ENCODE measurements around the gene FKBP5. TPM values are rescaled to one million over a fixed set of nuclear protein-coding genes. Genes with fewer than 3 reads are reported as not detected.

Gene FKBP5
- total and polyA plus RNA-seq, 9 of the 15 experiments (the other 6 are each of a cell fraction or from before 2014, with no cell fraction given) = 32.7 to 151 (median 75.0) TPM

DNA sequence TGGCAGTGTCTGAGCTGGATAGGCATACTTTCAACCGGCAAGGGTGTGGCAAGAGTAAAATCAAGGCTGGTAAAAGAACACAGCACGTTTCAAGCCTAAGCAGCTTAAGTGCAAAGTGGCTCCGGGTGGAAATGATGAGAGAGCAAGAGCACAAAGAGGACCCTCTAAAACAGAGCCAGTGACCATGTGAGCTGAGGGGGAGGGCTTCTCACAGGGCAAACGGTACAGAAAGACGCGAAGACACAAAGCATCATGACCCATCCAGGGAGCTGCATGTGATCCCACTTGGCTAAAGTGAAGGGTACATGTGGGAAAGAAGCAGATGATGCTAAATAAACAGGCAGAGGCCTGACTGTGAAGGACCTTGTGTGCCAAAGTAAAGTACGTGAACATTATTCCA lies 25.7 kb downstream of the FKBP5 start:
- Histone ChIP-seq H3K79me2 (ENCODE audit: control insufficient read depth, insufficient read depth, low read length) (peaks cover 65% of the 10 kb centered on the region), H3K9me3 (replicated peaks; ENCODE audit: control insufficient read depth, insufficient read depth, low read depth, low read length) (no peaks in the 10 kb centered on the region), H3K4me1 (replicated peaks in 1 of 2; ENCODE audit: control insufficient read depth in 2 of 2, insufficient read depth in 2 of 2, low read length in 2 of 2) (peaks cover 10 to 20% of the 10 kb centered on the region in 2 experiments; a peak in 4 of 5 replicates), H2AFZ (ENCODE audit: low read depth, low read length) (no peak overlapping the region), H3K9ac (ENCODE audit: insufficient read depth in 1 of 2, low read depth in 2 of 2, low read length in 2 of 2) (peak overlapping the region in 1 of 2 experiments; percentile 53; a peak in 1 of 4 replicates), H4K20me1 (replicated peaks; ENCODE audit: control insufficient read depth, insufficient read depth, low read length) (peaks cover 4% of the 10 kb centered on the region; the same call in 1 of the 2 replicates), H3K4me2 (ENCODE audit: insufficient read depth, low read length) (no peak overlapping the region), H3K4me3 (no peak overlapping the region), H3K9me1 (ENCODE audit: control insufficient read depth, insufficient read depth, low read length) (no peaks in the 10 kb centered on the region), H3K27me3 (ENCODE audit: control insufficient read depth in 2 of 2, insufficient read depth in 2 of 2, low read length in 2 of 2) (no peaks in the 10 kb centered on the region), H3K27ac (ENCODE audit: extremely low read depth, low read depth, low read length) (no peak overlapping the region), H3K36me3 (ENCODE audit: control insufficient read depth, insufficient read depth, low read length) (peaks cover 5% of the 10 kb centered on the region; the same call in 1 of the 3 replicates)
- DNase-seq (ENCODE audit: extremely low read depth in 1 of 4, low spot score in 3 of 4) (no peak), ATAC-seq (peak; percentile 30), FAIRE-seq (no peak)
- TF ChIP-seq MYNN (IDR thresholded peaks at IDR 0.05) = no peak
- TF ChIP-seq MYNN (CRISPR knock-in tag; IDR thresholded peaks at IDR 0.05) = no peak
- TF ChIP-seq RBBP5 (IDR thresholded peaks at IDR 0.05; ENCODE audit: borderline replicate concordance, insufficient read depth, low read length, poor library complexity, severe bottlenecking) = peak; percentile 20
- intact Hi-C loops (cut with micrococcal nuclease) (no loop called here), in situ Hi-C loops (cut with MboI) (no loop called here)
- BruUV-seq (replicated peaks) = no TSS peak
- CTCF ChIA-PET (ENCODE audit: low intra/inter-chr PET ratio) = no interaction called here
- WGBS (ENCODE audit: insufficient coverage, low coverage, missing lambda C conversion rate) = 57% methylated on average over 7 of the region's 7 CpGs
- POLR2A ChIA-PET = interaction anchor here (0.5 to 2.8 kb wide), 11 partner anchors 9 to 726 kb away, joined by 3 to 14 read pairs (median 4); no protein-coding TSS in a partner anchor

DNA sequence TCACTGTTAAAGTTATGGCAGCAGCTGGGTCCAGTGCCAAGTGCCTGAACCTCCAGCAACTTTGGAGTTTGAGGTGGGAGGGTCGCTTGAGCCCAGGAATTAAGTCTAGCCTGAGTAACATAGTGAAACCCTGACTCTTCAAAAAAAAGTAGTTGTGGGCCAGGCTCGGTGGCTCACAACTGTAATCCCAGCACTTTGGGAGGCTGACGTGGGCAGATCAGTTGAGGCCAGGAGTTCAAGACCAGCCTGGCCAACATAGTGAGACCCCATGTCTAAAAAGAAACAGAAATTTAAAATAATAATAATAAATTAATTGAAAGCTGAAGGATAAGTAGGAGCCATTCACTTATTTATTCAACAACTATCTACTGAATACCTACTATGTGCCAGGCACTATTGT lies 33.8 kb downstream of the FKBP5 start:
- Histone ChIP-seq H3K4me2 (ENCODE audit: insufficient read depth, low read length) (no peak overlapping the region), H3K36me3 (ENCODE audit: control insufficient read depth, insufficient read depth, low read length) (0 out of 3 replicates have a peak, but pooled peaks cover 2% of the 10 kb centered on the region)
- intact Hi-C loops (cut with micrococcal nuclease) = no loop called here

More for the DNA sequence above, 33.8 kb downstream of the FKBP5 start:
- TF ChIP-seq POLR3G (IDR thresholded peaks at IDR 0.05; ENCODE audit: extremely low read depth, insufficient read length, insufficient replicate concordance) (no peak), HMGN3 (IDR thresholded peaks at IDR 0.05; ENCODE audit: borderline replicate concordance, extremely low read depth, insufficient read length, low read depth, low read length) (no peak), ZBTB17 (CRISPR knock-in tag; IDR thresholded peaks at IDR 0.05) (no peak), ZNF121 (CRISPR knock-in tag; conservative IDR thresholded peaks at IDR 0.05) (peak; percentile 80), ZNF212 (CRISPR knock-in tag; IDR thresholded peaks at IDR 0.05) (no peak), KAT2B (IDR thresholded peaks at IDR 0.05; ENCODE audit: low read depth, low read length) (no peak)
- TF ChIP-seq, protein P1, sequence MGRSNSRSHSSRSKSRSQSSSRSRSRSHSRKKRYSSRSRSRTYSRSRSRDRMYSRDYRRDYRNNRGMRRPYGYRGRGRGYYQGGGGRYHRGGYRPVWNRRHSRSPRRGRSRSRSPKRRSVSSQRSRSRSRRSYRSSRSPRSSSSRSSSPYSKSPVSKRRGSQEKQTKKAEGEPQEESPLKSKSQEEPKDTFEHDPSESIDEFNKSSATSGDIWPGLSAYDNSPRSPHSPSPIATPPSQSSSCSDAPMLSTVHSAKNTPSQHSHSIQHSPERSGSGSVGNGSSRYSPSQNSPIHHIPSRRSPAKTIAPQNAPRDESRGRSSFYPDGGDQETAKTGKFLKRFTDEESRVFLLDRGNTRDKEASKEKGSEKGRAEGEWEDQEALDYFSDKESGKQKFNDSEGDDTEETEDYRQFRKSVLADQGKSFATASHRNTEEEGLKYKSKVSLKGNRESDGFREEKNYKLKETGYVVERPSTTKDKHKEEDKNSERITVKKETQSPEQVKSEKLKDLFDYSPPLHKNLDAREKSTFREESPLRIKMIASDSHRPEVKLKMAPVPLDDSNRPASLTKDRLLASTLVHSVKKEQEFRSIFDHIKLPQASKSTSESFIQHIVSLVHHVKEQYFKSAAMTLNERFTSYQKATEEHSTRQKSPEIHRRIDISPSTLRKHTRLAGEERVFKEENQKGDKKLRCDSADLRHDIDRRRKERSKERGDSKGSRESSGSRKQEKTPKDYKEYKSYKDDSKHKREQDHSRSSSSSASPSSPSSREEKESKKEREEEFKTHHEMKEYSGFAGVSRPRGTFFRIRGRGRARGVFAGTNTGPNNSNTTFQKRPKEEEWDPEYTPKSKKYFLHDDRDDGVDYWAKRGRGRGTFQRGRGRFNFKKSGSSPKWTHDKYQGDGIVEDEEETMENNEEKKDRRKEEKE (IDR thresholded peaks at IDR 0.05; ENCODE audit: borderline replicate concordance in 1 of 2, control insufficient read depth in 1 of 2, low read depth in 2 of 2, low read length in 1 of 2) = no peak
- Histone ChIP-seq H3K27ac (ENCODE audit: extremely low read depth, low read depth, low read length) (peak overlapping the region; percentile 8; the same call in 1 of the 3 replicates), H3K27me3 (ENCODE audit: control insufficient read depth in 2 of 2, insufficient read depth in 2 of 2, low read length in 2 of 2) (no peaks in the 10 kb centered on the region), H3K79me2 (ENCODE audit: control insufficient read depth, insufficient read depth, low read length) (peaks cover 68% of the 10 kb centered on the region), H2AFZ (ENCODE audit: low read depth, low read length) (no peak overlapping the region), H3K4me3 (no peak overlapping the region), H3K9me1 (ENCODE audit: control insufficient read depth, insufficient read depth, low read length) (no peaks in the 10 kb centered on the region), H3K4me1 (replicated peaks in 1 of 2; ENCODE audit: control insufficient read depth in 2 of 2, insufficient read depth in 2 of 2, low read length in 2 of 2) (peaks cover 3 to 8% of the 10 kb centered on the region in 2 experiments; a peak in 3 of 5 replicates), H3K9me3 (replicated peaks; ENCODE audit: control insufficient read depth, insufficient read depth, low read depth, low read length) (no peaks in the 10 kb centered on the region), H4K20me1 (replicated peaks; ENCODE audit: control insufficient read depth, insufficient read depth, low read length) (no peaks in the 10 kb centered on the region; the same call in 1 of the 2 replicates), H3K9ac (ENCODE audit: insufficient read depth in 1 of 2, low read depth in 2 of 2, low read length in 2 of 2) (no peak overlapping the region)
- FAIRE-seq = no peak
- POLR2A ChIA-PET = interaction anchor here (0.9 to 3.2 kb wide), 3 partner anchors 8 to 77 kb away, joined by 3 to 13 read pairs (median 3); no protein-coding TSS in a partner anchor
- ATAC-seq = no peak
- no peak for DNase-seq (ENCODE audit: extremely low read depth in 1 of 4, low spot score in 3 of 4)
- in situ Hi-C loops (cut with MboI) = no loop called here
- BruUV-seq (replicated peaks) = no TSS peak
- 80% methylated on average over 3 of the region's 3 CpGs for WGBS (ENCODE audit: insufficient coverage, low coverage, missing lambda C conversion rate)
- CTCF ChIA-PET (ENCODE audit: low intra/inter-chr PET ratio) = no interaction called here
